Pancreas (tissue), 10 donors: ENCODE data around the gene FOXJ2. TPM values are rescaled to one million over a fixed set of nuclear protein-coding genes. Genes with fewer than 3 reads are reported as not detected.
"Not testable (repeated sequence)": the region's sequence is repeated elsewhere in the genome, so short reads cannot be mapped to it uniquely, and the experiment has no call there.

Experiments used
- ATAC-seq, 4 donors: fragments of 200-7000 bp; cut with Tn5 transposase; one replicate each; pipeline versions ENCODE4 v1.8.0 to v1.9.1; 2020; ENCODE audit warnings: mild to moderate bottlenecking in 4 of 4, moderate library complexity in 4 of 4
- DNase-seq, 6 donors: peaks; one replicate each; pipeline ENCODE4 v3.0.0-alpha.2; 2020
- FAIRE-seq: peaks from 2 replicates; lab custom pipeline; 2012; peaks lifted over from hg19 to GRCh38; lab: Jason Lieb, UNC
- H3K27ac ChIP-seq, 4 donors: fragments of 200-600 bp; sonication (generic); 1 replicate in 3 of 4; 2 replicates in 1 of 4; pipeline versions ENCODE4 v1.5.0 to v1.8.0; 2020
- H3K27me3 ChIP-seq, 4 donors: fragments of 200-600 bp; one replicate each; pipeline ENCODE4 v1.8.0; 2021
- H3K36me3 ChIP-seq, 3 donors: fragments of 200-600 bp; sonication (generic) in 1 of 3; one replicate each; pipeline versions ENCODE4 v1.5.0 to v1.8.0; 2020 to 2021
- H3K4me1 ChIP-seq, 3 donors: fragments of 200-600 bp; one replicate each; pipeline ENCODE4 v1.8.0; 2021
- H3K4me3 ChIP-seq, 4 donors: fragments of 200-600 bp; sonication (generic) in 2 of 4; one replicate each; pipeline versions ENCODE4 v1.5.0 to v1.8.0; 2020 to 2021
- H3K9me3 ChIP-seq, 4 donors: fragments of 200-600 bp; one replicate each; pipeline ENCODE4 v1.8.0; 2021
- CTCF ChIP-seq, 4 donors: fragments of 200-600 bp; sonication (generic) in 3 of 4; IDR thresholded peaks; one replicate each; pipeline versions ENCODE4 v1.5.0 to v1.8.0; 2021; ENCODE audit warnings: antibody characterized with exemption in 4 of 4
- WGBS, 2 donors: extraction: QIAGEN DNeasy Blood & Tissue Kit; methylation state at CpG; one replicate each; pipeline ENCODE4 v1.1.7; 2013; 5-methylcytosine and 5-hydroxymethylcytosine counted together
- intact Hi-C, 3 donors: fragments of 100-400 bp; cut with DNase I; formaldehyde crosslinking; loops; one replicate each; pipeline versions ENCODE4 v1.11.1 to v1.14.2; 2022
- polyA plus RNA-seq, 2 donors: library from polyadenylated mRNA; stranded (reverse); fragments of 200-250 nt; gene quantifications; one replicate each; pipeline ENCODE4 v1.2.3, GENCODE V29; 2013
- total RNA-seq, 6 donors: library from RNA; stranded (reverse); fragmentation: NEBNext Ultra II Directional in 4 of 6; extraction: Animal tissue kit (Norgen Biotek cat#: 25700) in 4 of 6; gene quantifications; one replicate each; pipeline versions ENCODE4 v1.2.1 to v1.2.4, GENCODE V29; 2021 to 2023
- donor health status: healthy with polysubstance abuse.
- donor health status: DM: no; HTN: no; CAD: no; lungs with moderate emphysema.
- donor health status: DM: no; HTN: no; CAD: no.
- donor health status: control.
- donor health status: control.
- donor health status: Bipolar disorder and iron deficiency.
- donor health status: DM: yes; HTN: yes; CAD: no.
- donor health status: DM: no; HTN: no; CAD: no.
- donor health status: DM: no; HTN: no; CAD: no.
- donor health status: DM: yes; HTN: yes; CAD: no.

FOXJ2 gene
- total and polyA plus RNA-seq, 8 donors, result 5.3 to 10.4 (median 6.9) TPM

GRCh38 chr12:8081251-8081920 lies 48.9 kb downstream of the FOXJ2 start:
- 0 to 1% methylated on average over 15 of the region's 15 CpGs for WGBS, 2 donors
- DNase-seq, result peak in 2 of 6 donors; percentile 19 to 31
- ATAC-seq, result peak; percentile 43 to 63 (median 54)

GRCh38 chr12:8082808-8083100 lies 50.2 kb downstream of the FOXJ2 start:
- DNase-seq (no peak), FAIRE-seq (no peak), ATAC-seq (no peak)
- Histone ChIP-seq H3K9me3 (no peaks in the 10 kb centered on the region), H3K4me3 (peak overlapping the region; percentile 62 to 87 (median 84)), H3K4me1 (peaks cover 5 to 40% (median 13%) of the 10 kb centered on the region in 3 donors), H3K27ac (peak overlapping the region in 2 of 4 donors; percentile 92 to 96), H3K27me3 (no peaks in the 10 kb centered on the region), H3K36me3 (no peaks in the 10 kb centered on the region)
- WGBS, 2 donors, result 2 to 3% methylated on average over 4 of the region's 4 CpGs
- intact Hi-C loops, result no loop called here
- TF ChIP-seq CTCF (IDR thresholded peaks at IDR 0.05), result no peak

More at GRCh38 chr12:8081251-8081920, 48.9 kb downstream of the FOXJ2 start:
- Histone ChIP-seq H3K4me1 (peaks cover 5 to 34% (median 13%) of the 10 kb centered on the region in 3 donors), H3K4me3 (peak overlapping the region; percentile 62 to 87 (median 84)), H3K9me3 (no peaks in the 10 kb centered on the region), H3K36me3 (no peaks in the 10 kb centered on the region), H3K27ac (peak overlapping the region; percentile 86 to 96 (median 94)), H3K27me3 (no peaks in the 10 kb centered on the region)
- no peak for TF ChIP-seq CTCF (IDR thresholded peaks at IDR 0.05)
- FAIRE-seq, result no peak
- intact Hi-C loops, result no loop called here

GRCh38 chr12:8084351-8084750 lies 51.8 kb downstream of the FOXJ2 start:
- ATAC-seq, intact Hi-C loops, H3K27ac ChIP-seq, H3K27me3 ChIP-seq, H3K9me3 ChIP-seq, H3K36me3 ChIP-seq, FAIRE-seq, H3K4me3 ChIP-seq, DNase-seq: not testable (repeated sequence)
- H3K4me1 ChIP-seq, result peaks cover 5 to 44% (median 13%) of the 10 kb centered on the region in 3 donors
- 38 to 43% methylated on average over 3 of the region's 3 CpGs for WGBS, 2 donors

GRCh38 chr12:8087666-8088065 lies 55.1 kb downstream of the FOXJ2 start:
- DNase-seq, result no peak
- no peak for ATAC-seq
- Histone ChIP-seq H3K4me3 (no peak overlapping the region), H3K36me3 (peaks cover 0 to 30% (median 8%) of the 10 kb centered on the region in 3 donors), H3K27ac (no peak overlapping the region), H3K9me3 (no peaks in the 10 kb centered on the region), H3K4me1 (peaks cover 0 to 33% (median 13%) of the 10 kb centered on the region in 3 donors), H3K27me3 (no peaks in the 10 kb centered on the region)
- intact Hi-C loops, result no loop called here
- WGBS, 2 donors, result 81 to 93% methylated on average over 2 of the region's 2 CpGs
- FAIRE-seq, result no peak
- no peak for TF ChIP-seq CTCF (IDR thresholded peaks at IDR 0.05)

GRCh38 chr12:8088574-8088973 lies 56.1 kb downstream of the FOXJ2 start:
- DNase-seq (no peak), ATAC-seq (peak in 2 of 4 donors; percentile 15 to 17)
- WGBS, 2 donors, result 47 to 48% methylated on average over 3 of the region's 3 CpGs

GRCh38 chr12:8089277-8089676 lies 56.8 kb downstream of the FOXJ2 start:
- 89 to 93% methylated on average over 11 of the region's 11 CpGs for WGBS, 2 donors
- H3K27ac ChIP-seq, FAIRE-seq, H3K9me3 ChIP-seq, DNase-seq, ATAC-seq, H3K4me3 ChIP-seq, intact Hi-C loops, H3K27me3 ChIP-seq: not testable (repeated sequence)
- peaks cover 0 to 19% (median 5%) of the 10 kb centered on the region in 3 donors for H3K4me1 ChIP-seq
- peaks cover 0 to 46% (median 18%) of the 10 kb centered on the region in 3 donors for H3K36me3 ChIP-seq

More at GRCh38 chr12:8088574-8088973, 56.1 kb downstream of the FOXJ2 start:
- intact Hi-C loops, result no loop called here
- no peaks in the 10 kb centered on the region for H3K27me3 ChIP-seq
- H3K36me3 ChIP-seq, result peaks cover 0 to 39% (median 14%) of the 10 kb centered on the region in 3 donors
- no peaks in the 10 kb centered on the region for H3K9me3 ChIP-seq
- no peak overlapping the region for H3K27ac ChIP-seq
- TF ChIP-seq CTCF (IDR thresholded peaks at IDR 0.05), result no peak
- FAIRE-seq, result no peak
- no peak overlapping the region for H3K4me3 ChIP-seq
- peaks cover 0 to 26% (median 8%) of the 10 kb centered on the region in 3 donors for H3K4me1 ChIP-seq
